ENCODE measurements around the gene PPP2R1A. TPM values are rescaled to one million over a fixed set of nuclear protein-coding genes. Genes with fewer than 3 reads are reported as not detected.

Gene PPP2R1A
- total and polyA plus RNA-seq, 10 donors = 81.1 to 200 (median 171) TPM

- WGBS, 5 donors = 62 to 71% (median 63%) methylated on average over 2 of the region's 2 CpGs
- no peak overlapping the region for H3K27ac ChIP-seq
- no peaks in the 10 kb centered on the region for H3K36me3 ChIP-seq
- H3K4me3 ChIP-seq = no peak overlapping the region
- peaks cover 0 to 5% (median 0%) of the 10 kb centered on the region in 6 donors for H3K4me1 ChIP-seq
- TF ChIP-seq POLR2A (IDR thresholded peaks at IDR 0.05) (no peak), CTCF (IDR thresholded peaks at IDR 0.05 in 8 of 11, conservative IDR thresholded peaks at IDR 0.05 in 3 of 11) (no peak), POLR2AphosphoS5 (IDR thresholded peaks at IDR 0.05) (no peak)
- no peaks in the 10 kb centered on the region for H3K27me3 ChIP-seq (replicated peaks in 1 of 7)
- DNase-seq = no peak
- intact Hi-C loops (cut with DNase I; ENCODE audit: low total_unique reads) = loop anchor here (2.0 kb wide), 1 partner anchor 98 kb away; the partner anchor contains the start of gene ZNF616
- no peaks in the 10 kb centered on the region for H3K9me3 ChIP-seq
These were observed 47.3 kb downstream of the PPP2R1A start for GRCh38 chr19:52237197-52237596.

- H3K27me3 ChIP-seq (replicated peaks in 1 of 7) = no peaks in the 10 kb centered on the region
- peaks cover 0 to 5% (median 0%) of the 10 kb centered on the region in 6 donors for H3K4me1 ChIP-seq
- peak in 1 of 3 donors; percentile 53 for TF ChIP-seq POLR2AphosphoS5 (IDR thresholded peaks at IDR 0.05)
- TF ChIP-seq POLR2A (IDR thresholded peaks at IDR 0.05) = no peak
- peak; percentile 82 to 95 (median 90) for TF ChIP-seq CTCF (IDR thresholded peaks at IDR 0.05 in 8 of 11, conservative IDR thresholded peaks at IDR 0.05 in 3 of 11)
- no peaks in the 10 kb centered on the region for H3K9me3 ChIP-seq
- peak; percentile 77 for DNase-seq
- intact Hi-C loops (cut with DNase I; ENCODE audit: low total_unique reads) = loop anchor here (2.0 kb wide), 1 partner anchor 99 kb away; the partner anchor contains the start of gene ZNF616
- no peak overlapping the region for H3K27ac ChIP-seq
- H3K36me3 ChIP-seq = no peaks in the 10 kb centered on the region
- 14 to 21% (median 17%) methylated on average over 8 of the region's 8 CpGs for WGBS, 5 donors
- no peak overlapping the region for H3K4me3 ChIP-seq
These were observed 48.0 kb downstream of the PPP2R1A start for GRCh38 chr19:52237771-52238400.

- no peak overlapping the region for H3K4me3 ChIP-seq
- H3K27ac ChIP-seq = no peak overlapping the region
- TF ChIP-seq POLR2A (IDR thresholded peaks at IDR 0.05) (no peak), CTCF (IDR thresholded peaks at IDR 0.05 in 8 of 11, conservative IDR thresholded peaks at IDR 0.05 in 3 of 11) (no peak), POLR2AphosphoS5 (IDR thresholded peaks at IDR 0.05) (no peak)
- H3K4me1 ChIP-seq = no peaks in the 10 kb centered on the region
- no peak for DNase-seq
- intact Hi-C loops (cut with DNase I; ENCODE audit: low total_unique reads) = loop anchor here (10.0 kb wide), 1 partner anchor 501 kb away; no protein-coding TSS in a partner anchor
- no peaks in the 10 kb centered on the region for H3K9me3 ChIP-seq
- no peaks in the 10 kb centered on the region for H3K36me3 ChIP-seq
- H3K27me3 ChIP-seq (replicated peaks in 1 of 7) = no peaks in the 10 kb centered on the region
- 68 to 84% (median 81%) methylated on average over 12 of the region's 12 CpGs for WGBS, 5 donors
These were observed 54.2 kb downstream of the PPP2R1A start for GRCh38 chr19:52244021-52244420.

- DNase-seq = peak; percentile 77
- 15 to 21% (median 17%) methylated on average over 6 of the region's 6 CpGs for WGBS, 5 donors
- H3K27ac ChIP-seq = no peak overlapping the region
- TF ChIP-seq POLR2AphosphoS5 (IDR thresholded peaks at IDR 0.05) = no peak
- TF ChIP-seq CTCF (IDR thresholded peaks at IDR 0.05 in 8 of 11, conservative IDR thresholded peaks at IDR 0.05 in 3 of 11) = peak in 8 of 11 experiments; percentile 9 to 54 (median 42)
- H3K9me3 ChIP-seq = peaks cover 0 to 10% (median 0%) of the 10 kb centered on the region in 8 donors
- no peaks in the 10 kb centered on the region for H3K36me3 ChIP-seq
- no peaks in the 10 kb centered on the region for H3K27me3 ChIP-seq (replicated peaks in 1 of 7)
- H3K4me3 ChIP-seq = no peak overlapping the region
- H3K4me1 ChIP-seq = no peaks in the 10 kb centered on the region
- intact Hi-C loops (cut with DNase I; ENCODE audit: low total_unique reads) = loop anchor here (10.0 kb wide), 1 partner anchor 497 kb away; no protein-coding TSS in a partner anchor
These were observed 58.4 kb downstream of the PPP2R1A start for GRCh38 chr19:52248241-52248640.

Measured in spleen (tissue), 11 donors.